ENCODE measurements around the gene RAB17. TPM values are rescaled to one million over a fixed set of nuclear protein-coding genes. Genes with fewer than 3 reads are reported as not detected.
A peak's percentile ranks its signal among the peaks of the same experiment; 100 is the strongest.

RAB17 gene
- total and polyA plus RNA-seq, 10 donors, result 0.24 to 2.2 (median 0.67) TPM; not detected in 3

- 62 to 82% (median 74%) methylated on average over 4 to 6 of the region's 6 CpGs for WGBS, 5 donors
Observed at GRCh38 chr2:237524631-237525030, 65.9 kb downstream of the RAB17 start.

More at GRCh38 chr2:237524631-237525030, 65.9 kb downstream of the RAB17 start:
- no peak overlapping the region for H3K4me3 ChIP-seq
- no peak overlapping the region for H3K27ac ChIP-seq
- peaks cover 0 to 6% (median 0%) of the 10 kb centered on the region in 6 donors for H3K4me1 ChIP-seq
- peaks cover 0 to 12% (median 0%) of the 10 kb centered on the region in 7 donors for H3K27me3 ChIP-seq (replicated peaks in 1 of 7)
- TF ChIP-seq CTCF (IDR thresholded peaks at IDR 0.05 in 8 of 11, conservative IDR thresholded peaks at IDR 0.05 in 3 of 11), result no peak
- TF ChIP-seq POLR2A (IDR thresholded peaks at IDR 0.05), result no peak
- no peak for TF ChIP-seq POLR2AphosphoS5 (IDR thresholded peaks at IDR 0.05)
- peak; percentile 52 for DNase-seq
- intact Hi-C loops (cut with DNase I; ENCODE audit: low total_unique reads), result no loop called here
- H3K9me3 ChIP-seq, result no peaks in the 10 kb centered on the region
- H3K36me3 ChIP-seq, result no peaks in the 10 kb centered on the region

Small RNA genes lying within 50 kb of the gene (small RNA-seq; reads per million reads assigned to genes)
- gene RNU6-1140P, result 0 to 0.12 (median 0) reads per million in 4 donors

Other genes with a start within 250 kb of the RAB17 start
- gene COL6A3, start 176.6 kb downstream of the RAB17 start, total RNA-seq, result 100 to 1,000 TPM in 3 of 7 donors, 10 to 100 TPM in 4; 40.9 to 146 (median 77.7) TPM
- gene COL6A3, start 176.6 kb downstream of the RAB17 start, polyA plus RNA-seq, result 1 to 10 TPM; 8.3 to 9.9 (median 9.5) TPM
- gene MLPH, start 103.5 kb downstream of the RAB17 start, total RNA-seq, result 1 to 10 TPM in 1 of 7 donors, under 1 TPM in 3, not detected in 3; 0.29 to 1.4 (median 0.52) TPM
- gene MLPH, start 103.5 kb downstream of the RAB17 start, polyA plus RNA-seq, result 1 to 10 TPM in 1 of 3 donors, under 1 TPM in 2; 0.09 to 1.4 (median 0.26) TPM
- gene PRLH, start 24.2 kb downstream of the RAB17 start, total RNA-seq, result not detected
- not detected for gene PRLH, start 24.2 kb downstream of the RAB17 start, polyA plus RNA-seq
- 100 to 1,000 TPM; 110 to 164 (median 144) TPM for gene LRRFIP1, start 36.9 kb upstream of the RAB17 start, total RNA-seq
- 10 to 100 TPM; 40.4 to 46.3 (median 44.4) TPM for gene LRRFIP1, start 36.9 kb upstream of the RAB17 start, polyA plus RNA-seq
- 1 to 10 TPM in 6 of 7 donors, under 1 TPM in 1; 0.91 to 3.1 (median 1.5) TPM for gene RBM44, start 208.0 kb upstream of the RAB17 start, total RNA-seq
- under 1 TPM; 0.29 to 0.57 (median 0.30) TPM for gene RBM44, start 208.0 kb upstream of the RAB17 start, polyA plus RNA-seq

Data from spleen (tissue), 11 donors.